Measurements from ENCODE around the gene LRCOL1.
A peak's percentile ranks its signal among the peaks of the same experiment; 100 is the strongest.

Gene LRCOL1

DNA sequence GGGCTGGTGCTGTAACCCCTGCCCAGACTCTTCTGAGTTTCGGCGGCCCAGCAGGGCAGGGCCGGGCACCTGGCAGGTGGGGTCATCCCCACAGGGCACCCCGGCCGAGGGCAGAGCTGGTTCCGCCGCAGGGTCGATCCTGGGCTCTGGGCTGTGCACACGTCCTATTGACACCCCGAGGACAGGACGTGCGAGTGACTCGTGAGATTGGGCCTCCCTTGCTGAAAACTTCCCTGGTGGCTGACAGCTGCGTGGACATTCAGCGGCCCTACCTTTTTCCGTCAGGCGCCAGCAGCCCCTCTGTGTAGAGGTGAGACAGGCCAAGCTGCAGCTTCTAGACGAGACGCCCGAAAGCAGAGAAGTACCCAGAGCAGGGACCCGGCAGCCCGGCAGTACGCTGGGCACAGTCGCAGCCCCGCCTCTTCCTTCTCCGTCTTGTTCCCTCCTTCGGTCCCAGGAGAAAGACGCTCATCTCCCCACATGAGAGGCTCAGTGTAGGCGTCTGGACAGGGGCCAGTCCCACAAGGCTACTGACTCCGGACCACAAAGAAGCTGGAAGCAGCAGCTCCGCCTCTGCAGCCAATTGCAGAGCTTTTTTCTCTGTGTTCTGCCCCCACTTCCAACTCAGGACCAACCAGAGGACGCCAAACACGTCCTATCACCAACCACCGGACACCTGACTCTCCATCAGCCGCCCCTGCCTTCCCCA lies at the start of gene LRCOL1:
LRCOL1 (minus strand) TSS at position 532 of the 709 bp plus-strand sequence. CDS start 4,331 bp downstream, outside the sequence.
- no peak for DNase-seq (ENCODE audit: low spot score)

DNA sequence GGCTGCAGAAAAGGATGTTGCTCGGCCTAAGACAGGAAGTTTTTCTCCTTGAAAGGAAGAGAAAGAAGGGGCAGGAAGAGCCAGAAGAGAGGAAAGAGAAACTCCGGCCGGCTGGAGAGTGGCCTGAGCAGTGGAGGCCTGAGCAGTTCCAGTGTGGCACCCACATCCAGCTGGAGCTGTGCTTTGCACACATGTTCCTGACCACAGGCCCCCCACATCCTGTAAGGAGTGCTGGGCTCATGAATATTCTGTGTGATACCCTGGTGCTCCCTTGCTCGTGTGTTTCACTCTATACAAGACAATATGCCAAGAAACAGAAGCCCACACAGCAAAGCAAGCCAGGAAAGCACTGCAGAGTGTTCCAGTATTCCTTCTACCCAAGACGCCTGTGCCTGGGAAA lies 49.7 kb upstream of the LRCOL1 start:
- no peak for DNase-seq (ENCODE audit: low spot score)

DNA sequence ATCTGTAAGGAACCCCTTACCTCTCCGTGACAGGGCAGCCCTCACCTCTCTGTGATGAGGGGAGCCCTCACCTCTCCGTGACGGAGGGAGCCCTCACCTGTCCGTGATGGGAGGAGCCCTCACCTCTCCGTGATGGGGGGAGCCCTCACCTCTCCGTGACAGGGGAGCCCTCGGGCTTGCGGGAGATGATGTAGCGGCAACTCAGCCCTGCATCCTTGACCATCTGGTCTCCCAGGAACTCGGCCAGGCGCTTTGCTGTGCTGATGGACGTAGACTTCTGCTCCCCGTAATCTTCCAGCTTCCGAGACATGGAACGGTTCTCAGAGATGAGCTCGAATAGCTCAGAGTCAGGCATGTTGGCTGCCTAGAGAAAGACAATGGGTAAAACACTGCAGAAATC lies 48.8 kb upstream of the LRCOL1 start:
- DNase-seq (ENCODE audit: low spot score) = no peak

DNA sequence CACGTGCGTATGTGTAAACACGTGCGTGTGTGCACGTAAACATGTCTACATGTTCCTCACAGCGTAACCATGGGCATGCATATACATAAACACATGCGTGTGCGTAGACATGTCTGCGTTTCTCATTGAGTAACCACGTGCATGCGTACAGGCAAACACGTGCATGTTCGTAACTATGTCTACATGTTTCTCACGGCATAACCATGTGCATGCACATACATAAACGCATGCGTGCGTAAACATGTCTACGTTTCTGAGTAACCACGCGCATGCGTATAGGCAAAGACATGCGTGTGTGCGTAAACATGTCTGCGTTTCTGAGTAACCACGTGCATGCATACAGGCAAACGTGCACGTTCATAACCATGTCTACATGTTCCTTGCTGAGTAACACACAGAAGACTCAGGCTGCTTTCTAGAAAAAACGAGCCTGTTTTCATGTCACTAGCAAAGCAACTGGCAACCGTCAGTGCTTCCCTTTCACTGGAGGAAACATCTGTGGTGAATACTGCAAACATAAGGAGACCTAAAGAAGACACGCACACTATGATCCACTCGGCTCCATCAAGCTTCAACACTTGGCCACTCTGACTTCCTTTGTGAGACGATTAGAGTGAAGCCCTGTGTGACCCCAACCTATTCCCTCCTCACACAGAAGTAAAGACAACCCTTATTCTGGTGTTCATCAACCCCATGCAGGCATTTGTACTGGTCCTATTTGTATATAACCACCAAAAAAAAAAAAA lies 47.9 kb upstream of the LRCOL1 start:
- no peak for DNase-seq (ENCODE audit: low spot score)

DNA sequence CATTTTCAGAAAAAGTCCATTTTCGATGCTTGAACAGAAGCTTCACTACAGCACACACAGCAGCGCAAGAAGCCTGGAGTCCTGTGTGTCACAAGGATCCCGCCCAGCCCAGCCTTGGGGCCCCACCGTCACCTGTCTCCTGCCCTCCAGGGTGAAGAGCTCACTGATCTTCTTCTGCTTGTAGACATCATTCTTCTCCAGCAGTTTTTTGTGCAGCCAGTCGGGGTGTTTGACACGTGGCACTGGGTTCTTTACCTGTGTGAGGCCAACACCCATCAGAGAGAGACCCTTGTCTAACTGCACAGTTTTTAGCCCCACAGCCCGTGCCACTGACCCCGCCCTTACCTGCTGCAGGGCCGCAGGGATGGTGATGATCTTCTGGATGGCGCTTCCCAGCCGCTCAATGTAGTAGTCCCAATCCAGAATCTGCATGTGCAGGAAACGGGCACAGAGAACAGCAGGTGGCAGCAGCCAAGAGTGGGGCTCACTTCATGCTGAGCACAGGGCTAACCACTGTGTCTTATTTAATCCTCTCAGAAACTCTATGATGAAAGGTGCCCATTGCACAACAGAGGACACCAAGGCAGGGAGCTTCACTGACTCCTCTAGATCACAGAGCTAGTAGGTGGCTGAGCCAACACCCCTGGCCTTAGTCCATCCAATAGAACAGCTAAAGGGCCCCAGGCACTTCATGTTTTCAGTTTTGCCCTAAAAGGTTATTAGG lies 46.8 kb upstream of the LRCOL1 start:
- no peak for DNase-seq (ENCODE audit: low spot score)

DNA sequence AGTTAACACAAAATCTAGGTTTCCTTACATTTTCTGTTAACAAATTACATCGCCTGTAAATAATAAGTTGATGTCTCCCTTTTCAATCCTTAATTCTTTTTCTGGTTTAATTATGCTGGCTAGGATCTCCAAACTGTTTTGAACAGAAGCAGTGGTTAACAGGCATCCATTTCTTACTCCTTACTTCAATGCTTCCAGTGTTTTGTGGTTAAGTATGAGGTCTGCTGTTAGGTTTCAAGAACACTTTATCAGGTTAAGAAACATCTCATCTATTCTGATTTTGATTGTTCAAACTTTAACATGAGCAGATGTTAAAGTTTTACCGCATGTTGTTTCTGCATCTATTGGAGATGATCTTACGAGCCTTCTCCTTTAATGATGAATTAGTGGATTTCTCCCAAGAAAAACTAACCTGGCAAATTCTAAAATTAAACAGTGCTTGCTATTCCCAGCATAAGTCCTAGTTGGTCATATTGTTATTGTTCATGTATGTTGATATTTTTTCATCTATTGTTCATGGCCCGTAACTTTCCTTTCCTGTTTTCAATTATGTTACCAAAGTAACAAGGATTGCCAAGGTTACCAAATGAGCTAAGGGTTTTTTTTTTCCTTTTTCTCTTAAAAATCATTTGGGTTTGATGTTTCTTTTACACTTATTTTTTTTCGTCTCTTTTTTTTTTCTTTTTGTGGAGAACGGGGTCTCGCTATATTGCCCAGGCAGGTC lies 43.3 kb upstream of the LRCOL1 start:
- no peak for DNase-seq (ENCODE audit: low spot score)

DNA sequence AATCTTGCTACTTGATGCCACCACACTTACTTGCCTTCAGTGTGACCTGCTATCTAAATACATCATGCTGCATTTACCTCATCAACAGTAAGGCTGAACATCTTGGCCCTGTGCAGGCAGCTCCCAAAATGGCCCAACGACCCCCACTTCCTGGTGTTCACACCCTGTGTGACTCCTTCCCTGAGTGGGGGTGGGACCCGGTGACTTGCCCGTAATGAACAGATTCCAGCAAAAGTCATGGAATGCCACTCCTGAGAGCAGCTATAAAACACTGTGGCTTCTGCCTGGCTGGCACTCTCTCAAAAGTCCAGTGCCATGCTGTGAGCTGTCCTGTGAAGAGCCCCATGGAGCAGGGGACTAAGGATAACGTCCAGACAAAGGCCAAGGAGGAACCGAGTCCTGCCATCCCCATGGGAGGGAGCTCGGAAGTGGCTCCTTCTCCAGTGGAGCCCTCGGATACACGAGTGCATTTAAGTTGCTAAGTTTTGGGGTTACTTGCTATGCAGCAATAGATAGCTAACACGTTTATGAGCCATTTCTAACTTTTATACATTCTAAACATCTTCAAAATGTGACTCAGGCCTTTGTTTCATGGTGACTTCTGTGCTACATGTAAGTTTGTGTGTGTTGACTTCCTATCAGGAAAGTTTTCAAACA lies 41.2 kb upstream of the LRCOL1 start:
- DNase-seq (ENCODE audit: low spot score) = no peak

DNA sequence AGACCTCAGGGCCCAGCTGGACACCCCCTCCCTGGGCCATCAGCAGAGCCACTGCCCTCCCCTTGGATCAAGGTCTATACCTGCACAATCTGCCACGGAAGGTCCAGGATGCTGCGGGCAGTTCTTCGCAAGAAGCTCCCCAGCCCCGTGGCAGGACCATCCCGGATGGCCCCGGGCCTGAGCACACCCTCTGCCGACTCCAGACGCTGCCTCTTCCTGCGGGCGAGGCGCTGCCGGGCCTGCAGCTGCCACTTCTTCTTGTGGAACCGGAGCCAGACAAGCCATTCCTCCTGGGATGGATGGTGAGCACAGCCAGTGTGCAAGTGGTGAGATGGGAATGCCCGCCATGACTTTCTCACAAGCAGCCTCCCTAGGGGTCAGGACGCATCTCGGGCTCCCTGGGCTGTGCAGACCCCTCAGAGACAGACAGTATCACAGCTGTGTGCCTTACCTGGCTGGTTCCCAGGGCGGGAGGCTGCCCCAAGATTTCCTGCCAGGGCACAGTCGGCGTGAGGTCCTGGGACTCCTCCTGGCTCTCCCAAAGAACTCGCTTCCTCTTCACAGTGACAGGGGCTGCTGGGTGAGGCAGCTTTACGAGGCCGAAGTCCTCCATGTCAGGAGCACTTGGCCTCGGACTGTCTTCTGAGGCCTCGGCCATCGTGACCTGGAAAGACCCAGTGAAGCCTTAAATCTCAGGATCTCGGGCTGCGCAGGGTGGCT lies 39.0 kb upstream of the LRCOL1 start:
- DNase-seq (ENCODE audit: low spot score) = no peak

DNA sequence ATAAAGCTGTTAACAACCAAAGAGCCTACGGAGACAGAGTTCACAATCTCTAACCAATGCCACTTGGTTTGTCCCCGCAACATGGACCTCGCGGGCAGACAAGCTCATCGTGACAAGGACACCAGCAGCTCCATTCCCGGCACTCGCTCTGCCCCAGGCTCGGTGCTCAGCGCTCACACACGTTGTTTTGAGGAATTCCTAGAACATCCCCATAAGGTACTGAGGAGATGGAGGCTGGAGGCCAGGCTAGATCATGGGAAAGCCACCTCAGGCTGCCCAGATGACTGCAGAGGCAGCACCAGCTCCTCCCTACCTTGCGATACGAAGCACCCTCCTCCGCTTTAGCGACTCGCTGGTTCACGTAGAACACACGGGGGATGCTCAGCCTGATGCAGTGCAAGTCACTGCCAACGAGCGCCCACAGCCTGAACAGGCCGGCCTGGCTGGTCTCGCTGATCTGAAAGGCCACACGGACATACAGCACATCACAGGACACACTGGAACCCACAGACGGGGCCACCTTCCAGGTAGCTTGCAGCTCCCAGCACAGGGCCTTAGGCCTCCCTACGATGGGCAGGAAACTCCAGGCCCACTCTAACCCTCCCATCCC lies 38.3 kb upstream of the LRCOL1 start:
- DNase-seq (ENCODE audit: low spot score) = no peak

DNA sequence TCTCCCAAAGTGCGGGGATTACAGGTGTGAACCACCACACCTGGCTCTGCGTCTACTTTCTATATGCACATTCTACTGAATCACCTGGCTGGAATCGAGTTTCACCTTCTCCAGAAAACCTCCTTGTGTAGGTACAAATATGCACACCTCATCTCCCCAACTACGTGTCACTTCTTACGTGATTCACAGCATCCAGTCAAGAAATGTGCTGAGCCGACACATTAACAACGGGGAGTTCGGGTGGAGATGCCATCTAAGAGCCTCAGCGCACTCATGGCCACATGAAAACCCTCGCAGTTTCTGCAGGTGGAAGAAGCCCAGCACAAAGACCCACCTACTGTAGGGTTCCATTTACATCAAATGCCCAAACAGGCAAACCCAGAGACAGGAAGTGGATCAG lies 37.5 kb upstream of the LRCOL1 start:
- DNase-seq (ENCODE audit: low spot score) = no peak

DNA sequence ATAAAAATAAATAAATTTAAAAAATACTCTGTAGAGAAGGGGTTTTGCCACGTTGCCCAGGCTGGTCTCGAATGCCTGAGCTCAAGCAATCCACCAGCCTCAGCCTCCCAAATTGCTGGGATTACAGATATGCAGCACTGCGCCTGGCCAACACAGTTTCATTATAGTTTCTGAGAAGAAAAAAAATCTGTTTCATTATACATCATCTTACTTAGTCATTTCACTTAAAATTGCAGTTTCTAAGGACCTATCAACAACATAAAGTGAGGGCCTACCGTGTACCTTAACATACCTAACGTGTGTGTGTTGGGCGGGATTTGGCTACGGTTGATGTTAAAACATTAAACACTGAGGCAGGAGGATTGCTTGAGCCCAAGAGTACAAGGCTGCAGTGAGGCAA lies 36.5 kb upstream of the LRCOL1 start:
- no peak for DNase-seq (ENCODE audit: low spot score)

DNA sequence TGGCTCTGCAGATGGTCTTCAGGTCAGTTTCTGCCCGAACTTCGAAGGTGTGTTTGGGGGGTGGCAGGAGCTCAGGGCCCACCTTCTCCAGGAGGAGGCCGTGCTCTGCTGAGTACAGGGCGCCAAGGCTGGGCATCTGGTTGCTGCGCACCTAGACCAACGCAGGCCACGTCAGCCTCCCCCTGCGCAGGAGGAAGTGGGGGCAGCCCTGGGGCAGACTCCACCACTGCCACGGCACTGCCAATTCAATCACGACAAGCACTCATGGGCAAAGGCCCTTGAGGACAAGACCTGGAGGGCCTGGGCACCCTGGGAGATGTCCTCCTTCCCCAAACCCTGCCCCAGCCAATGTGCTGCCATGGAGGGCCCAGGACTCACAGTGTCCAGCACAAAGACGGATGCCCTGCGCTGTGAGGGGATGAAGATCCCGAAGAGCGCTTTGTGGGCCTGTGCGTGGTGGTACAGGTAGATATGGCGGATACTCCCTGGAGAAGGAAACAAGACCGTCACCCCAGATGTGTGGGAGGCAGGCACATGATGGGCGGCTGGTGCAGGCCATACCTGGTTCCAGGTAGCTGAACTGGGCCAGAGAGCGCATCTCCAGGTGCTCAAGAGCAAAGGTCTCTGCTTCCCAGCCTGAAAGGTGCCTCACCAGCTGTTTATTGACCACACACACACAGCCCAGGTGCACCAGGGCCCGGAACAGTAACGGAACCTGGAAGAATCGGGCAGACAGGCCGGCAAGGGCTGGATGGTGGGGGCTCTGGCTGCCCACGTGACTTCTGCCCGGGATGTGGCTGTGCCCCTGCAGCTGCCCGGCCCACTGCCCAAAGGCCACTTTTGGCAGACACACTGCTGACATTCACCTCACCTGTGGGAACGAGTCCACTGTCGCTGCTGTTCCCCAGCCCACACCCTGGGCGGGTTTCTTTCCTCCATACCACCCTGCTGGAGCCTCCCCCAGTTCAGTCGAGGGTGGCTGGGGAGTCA lies 32.8 kb upstream of the LRCOL1 start:
- DNase-seq (ENCODE audit: low spot score) = no peak

DNA sequence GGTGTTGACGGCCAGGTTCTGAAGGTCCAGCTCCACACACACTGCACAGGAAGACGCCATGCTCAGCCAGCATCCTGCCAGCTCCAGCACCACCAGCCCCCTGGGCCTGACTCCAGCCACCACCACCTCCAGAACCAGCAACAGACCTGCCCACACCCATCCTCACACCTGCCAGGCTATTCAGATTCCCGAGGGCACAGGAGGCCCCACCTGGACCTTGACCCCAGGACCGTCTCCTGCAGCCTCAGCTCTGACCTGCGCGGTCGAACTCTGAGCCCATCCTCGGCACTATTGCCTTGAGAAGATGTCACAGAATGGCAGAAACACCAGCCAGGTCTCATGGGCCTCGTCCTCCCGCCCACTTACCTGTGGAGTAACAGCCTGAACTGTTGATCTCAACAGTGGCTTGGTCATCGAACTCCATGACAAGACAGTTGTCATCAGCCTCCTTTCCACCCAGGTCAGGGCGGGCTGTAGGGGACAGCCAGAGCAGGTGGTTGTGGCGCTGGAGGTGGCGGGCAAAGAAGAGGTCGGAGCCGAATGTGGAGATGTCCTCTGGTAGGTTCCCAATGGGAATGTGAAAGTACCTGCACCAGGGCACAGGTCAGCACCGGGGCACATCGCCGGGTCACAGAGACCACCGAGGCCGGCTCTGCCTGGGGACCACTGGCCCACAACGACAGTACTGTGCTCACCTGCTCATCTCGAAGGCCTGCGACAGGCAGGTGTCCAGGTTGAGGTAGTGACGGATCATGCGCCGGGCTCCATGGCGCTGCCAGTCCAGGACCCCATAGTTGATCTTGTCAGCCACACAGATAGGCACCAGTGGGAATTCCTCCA lies 31.6 kb upstream of the LRCOL1 start:
- DNase-seq (ENCODE audit: low spot score) = no peak

DNA sequence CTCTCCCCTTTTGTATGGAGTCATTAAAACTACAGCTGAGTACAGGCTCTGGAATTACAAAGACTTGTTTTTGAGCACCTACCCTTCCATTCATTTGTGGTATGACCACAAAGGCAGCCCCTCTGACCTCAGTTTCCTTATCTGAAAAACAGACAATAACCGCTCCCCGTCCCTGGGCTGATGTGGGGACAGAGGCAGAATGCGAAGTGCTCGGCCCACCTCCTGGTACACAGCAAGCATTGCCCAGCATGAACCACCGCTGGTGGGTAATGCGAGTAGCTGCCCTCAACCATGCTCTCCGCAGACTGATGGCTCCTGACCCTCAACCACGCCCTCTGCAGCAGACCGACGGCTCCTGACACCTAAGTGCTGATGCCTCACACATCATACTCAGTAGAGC lies 30.6 kb upstream of the LRCOL1 start:
- no peak for DNase-seq (ENCODE audit: low spot score)

DNA sequence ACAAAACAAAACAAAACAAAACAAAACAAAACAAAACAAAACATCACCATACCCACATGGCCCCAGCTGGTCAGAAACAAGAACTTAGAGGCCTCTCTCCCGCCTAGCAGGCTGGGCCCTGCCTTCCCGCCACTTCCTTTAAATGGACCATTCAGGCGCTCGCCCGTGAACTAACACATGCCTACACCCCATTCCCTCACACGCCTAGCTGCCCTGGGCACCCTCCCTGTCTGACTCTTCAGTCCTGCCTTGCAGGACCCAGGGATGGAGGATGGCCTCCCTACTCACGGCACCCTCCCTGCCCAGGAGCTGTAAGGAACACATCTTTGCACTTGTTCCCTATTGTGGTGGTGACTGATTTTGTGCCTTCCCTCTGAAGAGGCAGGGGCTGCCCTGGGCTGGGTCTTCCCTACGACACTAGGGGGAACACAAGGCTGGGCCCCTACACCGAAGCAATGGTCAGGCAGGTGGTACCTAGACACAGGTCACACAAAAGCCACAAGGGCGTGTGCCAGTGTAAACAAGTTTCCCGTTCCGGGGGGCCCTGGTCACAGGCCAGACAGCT lies 29.7 kb upstream of the LRCOL1 start:
- DNase-seq (ENCODE audit: low spot score) = no peak

DNA sequence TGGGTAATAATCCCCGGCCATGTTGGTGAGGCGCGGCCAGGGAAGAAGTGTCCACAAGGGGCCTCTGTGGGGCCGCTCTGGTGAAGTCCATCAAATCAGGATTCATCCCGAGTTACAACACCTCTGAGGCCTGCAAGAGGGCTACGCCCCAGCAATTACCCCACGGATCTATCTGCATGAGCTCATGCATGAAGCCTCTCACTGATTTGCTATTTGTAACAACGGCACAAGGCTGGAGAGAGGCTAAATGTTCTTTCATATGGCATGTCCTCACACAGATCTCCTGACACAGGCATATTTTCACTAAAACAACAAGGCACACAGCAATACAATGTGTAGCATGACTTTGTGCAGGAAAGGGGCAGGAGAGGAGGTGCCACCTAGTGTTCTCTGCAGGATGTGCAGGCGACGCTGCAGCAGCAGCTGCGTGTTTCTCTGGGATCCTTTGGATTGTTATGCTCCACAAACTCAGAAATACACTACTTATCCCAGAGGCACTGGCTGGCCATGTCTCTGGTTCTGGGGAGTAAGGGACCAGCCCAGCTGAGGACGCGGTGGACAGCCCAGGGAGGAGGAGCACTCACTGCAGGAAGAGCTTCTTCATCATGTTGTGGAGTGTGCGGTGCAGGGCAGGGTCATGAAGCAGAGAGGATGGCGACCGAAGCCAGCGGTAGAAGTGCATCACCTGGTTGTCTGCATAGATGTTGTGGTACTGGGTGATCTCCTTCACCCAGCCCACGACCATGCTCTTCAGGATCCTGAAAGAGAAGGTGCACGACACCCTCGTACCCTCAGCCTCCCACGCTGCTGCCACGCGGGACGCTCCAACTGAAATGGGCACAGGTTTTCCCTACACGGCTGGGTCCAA lies 28.4 kb upstream of the LRCOL1 start:
- peak; percentile 71 for DNase-seq (ENCODE audit: low spot score)

DNA sequence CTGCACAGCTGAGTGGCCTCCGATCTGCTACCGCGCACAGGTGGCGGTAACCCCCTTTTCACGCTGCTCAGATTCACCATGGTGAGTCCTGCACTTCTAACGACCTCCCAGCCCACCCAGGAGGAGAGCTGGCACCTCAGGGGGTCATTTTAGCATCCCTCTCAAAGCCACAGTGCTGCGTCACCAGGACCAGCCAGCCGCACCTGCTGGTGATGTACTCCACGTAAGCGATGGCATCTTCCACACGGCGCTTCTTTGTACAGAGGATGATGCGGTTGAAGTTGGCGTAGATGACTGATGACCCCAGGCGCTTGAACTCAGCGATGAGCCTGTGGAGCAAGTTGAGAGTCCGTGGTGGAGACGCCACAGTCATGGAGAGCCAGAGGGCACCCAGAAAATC lies 27.4 kb upstream of the LRCOL1 start:
- no peak for DNase-seq (ENCODE audit: low spot score)
